ENCODE results near the gene SORCS1.

The SORCS1 gene

GRCh38 chr10:106996510-106996909 lies 168.0 kb downstream of the SORCS1 start:
- no peak overlapping the region for H3K4me3 ChIP-seq (ENCODE audit: low read length)
- TF ChIP-seq, protein P1, sequence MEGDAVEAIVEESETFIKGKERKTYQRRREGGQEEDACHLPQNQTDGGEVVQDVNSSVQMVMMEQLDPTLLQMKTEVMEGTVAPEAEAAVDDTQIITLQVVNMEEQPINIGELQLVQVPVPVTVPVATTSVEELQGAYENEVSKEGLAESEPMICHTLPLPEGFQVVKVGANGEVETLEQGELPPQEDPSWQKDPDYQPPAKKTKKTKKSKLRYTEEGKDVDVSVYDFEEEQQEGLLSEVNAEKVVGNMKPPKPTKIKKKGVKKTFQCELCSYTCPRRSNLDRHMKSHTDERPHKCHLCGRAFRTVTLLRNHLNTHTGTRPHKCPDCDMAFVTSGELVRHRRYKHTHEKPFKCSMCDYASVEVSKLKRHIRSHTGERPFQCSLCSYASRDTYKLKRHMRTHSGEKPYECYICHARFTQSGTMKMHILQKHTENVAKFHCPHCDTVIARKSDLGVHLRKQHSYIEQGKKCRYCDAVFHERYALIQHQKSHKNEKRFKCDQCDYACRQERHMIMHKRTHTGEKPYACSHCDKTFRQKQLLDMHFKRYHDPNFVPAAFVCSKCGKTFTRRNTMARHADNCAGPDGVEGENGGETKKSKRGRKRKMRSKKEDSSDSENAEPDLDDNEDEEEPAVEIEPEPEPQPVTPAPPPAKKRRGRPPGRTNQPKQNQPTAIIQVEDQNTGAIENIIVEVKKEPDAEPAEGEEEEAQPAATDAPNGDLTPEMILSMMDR (conservative IDR thresholded peaks at IDR 0.05; ENCODE audit: low read depth, low read length), result no peak
- no peak for DNase-seq (ENCODE audit: low read depth)

- H3K4me3 ChIP-seq (ENCODE audit: low read length), result no peak overlapping the region
- no peak for DNase-seq (ENCODE audit: low read depth)
- TF ChIP-seq, protein P1 (conservative IDR thresholded peaks at IDR 0.05; ENCODE audit: low read depth, low read length), result no peak
Observed at GRCh38 chr10:106992055-106992454, 172.5 kb downstream of the SORCS1 start.

DNA sequence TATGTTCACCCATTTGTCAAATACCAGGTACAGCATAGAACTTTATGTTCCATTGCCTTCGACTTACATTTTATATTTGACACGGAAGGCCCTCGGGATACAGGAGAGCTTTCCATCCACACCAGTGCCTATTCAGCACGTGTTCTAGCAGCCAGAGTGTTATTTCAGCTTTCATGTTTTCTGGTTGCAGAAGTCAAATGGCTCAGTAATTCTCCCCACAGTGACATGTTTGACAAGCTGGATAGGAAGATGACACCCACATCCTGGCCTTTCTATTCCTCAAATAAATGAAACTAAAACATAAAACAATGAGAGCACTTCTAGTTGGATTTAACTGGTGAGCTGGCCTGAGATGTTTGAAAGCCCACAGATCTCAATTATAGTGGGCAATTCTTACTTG lies 173.4 kb downstream of the SORCS1 start:
- TF ChIP-seq, protein P1 (conservative IDR thresholded peaks at IDR 0.05; ENCODE audit: low read depth, low read length), result no peak
- DNase-seq (ENCODE audit: low read depth), result no peak
- no peak overlapping the region for H3K4me3 ChIP-seq (ENCODE audit: low read length)

GRCh38 chr10:106987362-106987761 lies 177.1 kb downstream of the SORCS1 start:
- no peak for DNase-seq (ENCODE audit: low read depth)
- H3K4me3 ChIP-seq (ENCODE audit: low read length), result no peak overlapping the region
- TF ChIP-seq, protein P1 (conservative IDR thresholded peaks at IDR 0.05; ENCODE audit: low read depth, low read length), result no peak

GRCh38 chr10:106982268-106982667 lies 182.2 kb downstream of the SORCS1 start:
- no peak for DNase-seq (ENCODE audit: low read depth)
- TF ChIP-seq, protein P1 (conservative IDR thresholded peaks at IDR 0.05; ENCODE audit: low read depth, low read length), result no peak

DNA sequence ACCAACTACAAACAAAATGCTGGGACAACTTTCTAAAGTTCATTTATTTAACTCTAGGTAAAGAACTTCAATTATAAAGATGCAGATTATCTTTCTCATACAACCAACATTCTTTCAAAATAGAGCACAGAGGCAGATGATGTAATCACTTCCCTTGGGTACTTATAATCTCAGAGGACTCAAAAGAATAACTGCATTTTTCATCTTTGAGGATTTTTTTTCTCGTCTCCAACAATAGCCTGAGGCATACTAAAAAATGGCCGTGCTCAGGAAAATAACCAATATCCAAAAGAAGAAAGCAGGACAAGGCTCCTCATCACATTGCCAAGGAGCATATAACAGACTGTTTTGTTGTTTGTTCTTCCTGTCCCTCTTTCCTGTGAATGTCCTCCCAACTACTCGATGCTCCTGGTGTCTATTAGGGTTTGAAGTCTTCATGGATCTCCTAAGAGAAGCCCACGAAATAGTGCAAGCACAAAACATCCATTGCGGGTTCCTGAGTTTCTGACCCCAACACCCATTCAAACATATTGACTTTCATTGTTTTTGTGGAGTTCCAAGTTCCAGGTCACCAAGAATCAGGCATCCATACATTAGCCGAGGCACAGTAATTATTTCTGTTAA lies 182.9 kb downstream of the SORCS1 start:
- no peak overlapping the region for H3K4me3 ChIP-seq (ENCODE audit: low read length)
- TF ChIP-seq, protein P1 (conservative IDR thresholded peaks at IDR 0.05; ENCODE audit: low read depth, low read length), result no peak

More at GRCh38 chr10:106982268-106982667, 182.2 kb downstream of the SORCS1 start:
- H3K4me3 ChIP-seq (ENCODE audit: low read length), result no peak overlapping the region

More for the DNA sequence above, 182.9 kb downstream of the SORCS1 start:
- no peak for DNase-seq (ENCODE audit: low read depth)

Measured in retinal pigment epithelial cell (primary cell).